GM12865 (cell line): Measurements from ENCODE around the gene POLD4.

Experiments
- DNase-seq: peaks from one replicate; pipeline ENCODE4 v3.0.0; 2010; ENCODE audit warnings: low read depth
- H3K4me3 ChIP-seq: 2 replicates; pipeline ENCODE4 v1.5.1; 2011; ENCODE audit warnings: mild to moderate bottlenecking, low read depth, low read length, control low read depth
- TF ChIP-seq, protein P1 (sequence below): IDR thresholded peaks from 2 replicates; pipeline ENCODE4 v1.5.1; 2011; ENCODE audit warnings: low read length, control low read depth, low read depth, inconsistent platforms; ENCODE audit not compliant: insufficient read depth; ENCODE audit errors: missing control alignments

POLD4 gene

DNA sequence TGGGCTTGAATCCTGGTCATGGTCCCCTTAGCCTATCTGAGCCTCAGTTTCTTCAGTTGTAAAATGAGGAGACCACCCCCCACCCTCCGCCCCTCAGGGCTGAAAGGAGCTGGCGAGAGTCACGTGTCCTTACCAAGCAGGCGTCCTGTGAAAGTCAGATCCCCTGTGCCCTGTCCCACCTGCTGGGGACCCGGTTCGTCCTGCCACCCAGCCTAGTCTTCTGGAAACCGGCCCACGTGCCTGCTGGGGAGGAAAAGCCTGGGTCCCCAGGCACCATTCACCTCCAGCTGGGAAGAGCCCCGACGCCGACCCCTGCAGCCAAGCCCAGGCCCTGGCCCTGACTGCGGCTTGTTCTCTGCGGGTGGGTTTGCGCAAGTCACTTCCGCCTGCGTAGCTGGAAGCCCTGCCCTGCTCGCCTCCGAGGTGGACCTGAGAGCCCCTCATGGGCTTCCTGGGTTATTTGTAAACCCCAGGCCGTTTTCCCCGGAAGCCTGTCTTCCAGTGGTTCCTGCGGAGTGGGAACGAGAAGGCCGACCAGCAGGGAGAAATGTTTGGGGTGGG is 50.7 kb downstream of the POLD4 start:
- DNase-seq = no peak

DNA sequence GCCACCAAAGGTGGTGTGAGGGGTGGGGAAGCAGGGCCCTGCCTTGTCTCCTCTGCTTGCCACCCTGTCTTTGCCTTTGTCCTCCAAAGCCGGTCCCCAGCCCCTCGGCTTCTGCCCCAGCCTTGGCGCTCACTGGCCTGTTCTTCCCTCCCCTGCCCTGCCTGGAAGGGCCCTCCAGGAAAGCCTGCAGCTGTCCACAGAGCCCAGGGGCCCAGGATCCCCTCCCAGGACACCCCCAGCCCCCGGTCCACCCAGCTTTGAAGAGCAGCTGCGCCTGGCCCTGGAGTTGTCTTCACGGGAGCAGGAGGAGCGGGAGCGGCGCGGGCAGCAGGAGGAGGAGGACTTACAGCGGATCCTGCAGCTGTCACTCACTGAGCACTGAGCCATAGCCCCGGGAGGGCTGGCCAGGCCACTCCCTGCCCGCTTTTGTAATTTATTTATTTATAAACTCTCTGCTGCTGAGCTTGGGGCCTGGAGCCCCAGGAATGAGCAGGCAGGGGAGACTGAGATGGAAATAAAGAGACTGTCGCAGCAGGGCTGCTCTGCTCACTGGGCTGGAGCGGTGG is 51.3 kb downstream of the POLD4 start:
- no peak overlapping the region for H3K4me3 ChIP-seq
- DNase-seq = no peak
- TF ChIP-seq, protein P1, sequence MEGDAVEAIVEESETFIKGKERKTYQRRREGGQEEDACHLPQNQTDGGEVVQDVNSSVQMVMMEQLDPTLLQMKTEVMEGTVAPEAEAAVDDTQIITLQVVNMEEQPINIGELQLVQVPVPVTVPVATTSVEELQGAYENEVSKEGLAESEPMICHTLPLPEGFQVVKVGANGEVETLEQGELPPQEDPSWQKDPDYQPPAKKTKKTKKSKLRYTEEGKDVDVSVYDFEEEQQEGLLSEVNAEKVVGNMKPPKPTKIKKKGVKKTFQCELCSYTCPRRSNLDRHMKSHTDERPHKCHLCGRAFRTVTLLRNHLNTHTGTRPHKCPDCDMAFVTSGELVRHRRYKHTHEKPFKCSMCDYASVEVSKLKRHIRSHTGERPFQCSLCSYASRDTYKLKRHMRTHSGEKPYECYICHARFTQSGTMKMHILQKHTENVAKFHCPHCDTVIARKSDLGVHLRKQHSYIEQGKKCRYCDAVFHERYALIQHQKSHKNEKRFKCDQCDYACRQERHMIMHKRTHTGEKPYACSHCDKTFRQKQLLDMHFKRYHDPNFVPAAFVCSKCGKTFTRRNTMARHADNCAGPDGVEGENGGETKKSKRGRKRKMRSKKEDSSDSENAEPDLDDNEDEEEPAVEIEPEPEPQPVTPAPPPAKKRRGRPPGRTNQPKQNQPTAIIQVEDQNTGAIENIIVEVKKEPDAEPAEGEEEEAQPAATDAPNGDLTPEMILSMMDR = no peak

More for the DNA sequence above, 50.7 kb downstream of the POLD4 start:
- TF ChIP-seq, protein P1 = no peak
- no peak overlapping the region for H3K4me3 ChIP-seq

- no peak for DNase-seq
- no peak overlapping the region for H3K4me3 ChIP-seq
- TF ChIP-seq, protein P1 = no peak
These were observed 51.9 kb downstream of the POLD4 start for GRCh38 chr11:67301313-67301921.
